A673 (cell line): Measurements from ENCODE around the gene PDIA4.

Source experiments
- EZH2 ChIP-seq: fragments of 200-600 bp; sonication (generic); IDR thresholded peaks from 2 replicates; pipeline ENCODE4 v1.6.1; 2017; ENCODE audit warnings: borderline replicate concordance, low read depth, mild to moderate bottlenecking, mixed read lengths, antibody characterized with exemption, low read length; ENCODE audit not compliant: poor library complexity, severe bottlenecking
- TF ChIP-seq, protein P1 (sequence below): fragments of 300-800, 200-600 bp; sonication (generic); conservative IDR thresholded peaks from 2 replicates; pipeline ENCODE4 v1.5.1; 2017; ENCODE audit warnings: low read depth, mild to moderate bottlenecking, antibody characterized with exemption, low read length, moderate library complexity, mixed read lengths

DNA sequence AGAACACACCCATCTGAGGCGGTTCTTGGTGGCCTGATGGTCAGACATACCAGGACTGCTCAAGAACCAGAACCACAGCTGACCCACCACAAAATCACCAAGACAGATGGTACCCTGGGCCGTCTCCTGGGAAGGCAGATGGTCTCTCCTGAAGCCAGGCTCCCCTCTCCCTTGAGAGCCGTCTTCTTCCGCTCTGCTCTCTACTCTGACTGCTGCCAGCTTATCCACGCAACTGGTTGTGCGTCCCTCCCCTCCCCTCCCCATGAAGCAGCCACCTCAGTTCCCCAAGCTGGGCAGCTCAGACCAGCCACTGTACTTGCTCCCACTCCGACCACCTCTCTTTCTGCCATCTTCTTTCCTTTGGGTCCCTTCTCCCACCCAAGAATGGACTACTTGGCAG, 14.0 kb downstream of the PDIA4 start:
- TF ChIP-seq, protein P1, sequence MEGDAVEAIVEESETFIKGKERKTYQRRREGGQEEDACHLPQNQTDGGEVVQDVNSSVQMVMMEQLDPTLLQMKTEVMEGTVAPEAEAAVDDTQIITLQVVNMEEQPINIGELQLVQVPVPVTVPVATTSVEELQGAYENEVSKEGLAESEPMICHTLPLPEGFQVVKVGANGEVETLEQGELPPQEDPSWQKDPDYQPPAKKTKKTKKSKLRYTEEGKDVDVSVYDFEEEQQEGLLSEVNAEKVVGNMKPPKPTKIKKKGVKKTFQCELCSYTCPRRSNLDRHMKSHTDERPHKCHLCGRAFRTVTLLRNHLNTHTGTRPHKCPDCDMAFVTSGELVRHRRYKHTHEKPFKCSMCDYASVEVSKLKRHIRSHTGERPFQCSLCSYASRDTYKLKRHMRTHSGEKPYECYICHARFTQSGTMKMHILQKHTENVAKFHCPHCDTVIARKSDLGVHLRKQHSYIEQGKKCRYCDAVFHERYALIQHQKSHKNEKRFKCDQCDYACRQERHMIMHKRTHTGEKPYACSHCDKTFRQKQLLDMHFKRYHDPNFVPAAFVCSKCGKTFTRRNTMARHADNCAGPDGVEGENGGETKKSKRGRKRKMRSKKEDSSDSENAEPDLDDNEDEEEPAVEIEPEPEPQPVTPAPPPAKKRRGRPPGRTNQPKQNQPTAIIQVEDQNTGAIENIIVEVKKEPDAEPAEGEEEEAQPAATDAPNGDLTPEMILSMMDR = no peak
- TF ChIP-seq EZH2 = no peak
